Calu3 (cell line): ENCODE data around the gene TAS2R60. TPM values are rescaled to one million over a fixed set of nuclear protein-coding genes. Genes with fewer than 3 reads are reported as not detected.
"Not testable (repeated sequence)": the region's sequence is repeated elsewhere in the genome, so short reads cannot be mapped to it uniquely, and the experiment has no call there.

Experiments
- BruUV-seq: library from RNA; stranded (reverse); fragments of 400-500 nt; replicated peaks from 2 replicates; lab custom pipeline; 2021; lab: Mats Ljungman, UMichigan
- CTCF ChIA-PET: fragments of 300-600 bp; sonication (Branson Sonifier 250); formaldehyde crosslinking; loops from one replicate; lab custom pipeline; 2022; ENCODE audit warnings: antibody characterized with exemption; lab: Charles Lee
- DNase-seq: peaks from one replicate; pipeline ENCODE4 v3.0.0; 2022
- H3K27ac Mint-ChIP-seq: one replicate; pipeline ENCODE4 v1.8.0; 2022; ENCODE audit warnings: mixed read lengths; ENCODE audit not compliant: unreplicated experiment
- H3K27me3 Mint-ChIP-seq: one replicate; pipeline ENCODE4 v1.8.0; 2022; ENCODE audit warnings: mixed read lengths; ENCODE audit not compliant: unreplicated experiment
- H3K36me3 Mint-ChIP-seq: one replicate; pipeline ENCODE4 v1.8.0; 2022; ENCODE audit warnings: mild to moderate bottlenecking, moderate library complexity, mixed read lengths; ENCODE audit not compliant: insufficient read depth, unreplicated experiment
- H3K4me1 Mint-ChIP-seq: one replicate; pipeline ENCODE4 v1.8.0; 2022; ENCODE audit warnings: mild to moderate bottlenecking, low read depth, mixed read lengths; ENCODE audit not compliant: unreplicated experiment
- H3K4me3 Mint-ChIP-seq: one replicate; pipeline ENCODE4 v1.8.0; 2022; ENCODE audit warnings: mild to moderate bottlenecking, low read depth, moderate library complexity, mixed read lengths; ENCODE audit not compliant: unreplicated experiment
- H3K9me3 Mint-ChIP-seq: one replicate; pipeline ENCODE4 v1.8.0; 2022; ENCODE audit warnings: low read depth, mixed read lengths; ENCODE audit not compliant: unreplicated experiment
- intact Hi-C: fragments of 100-400 bp; cut with micrococcal nuclease; formaldehyde crosslinking; loops from one replicate; pipeline ENCODE4 v1.10.0; 2022; ENCODE audit not compliant: unreplicated experiment
- total RNA-seq: library from RNA; stranded (reverse); gene quantifications from 2 replicates; pipeline ENCODE4 v1.2.3, GENCODE V29; 2022
- TF ChIP-seq, protein P1 (sequence below): fragments of 200-600 bp; IDR thresholded peaks from one replicate; pipeline ENCODE4 v1.8.0; 2022; ENCODE audit warnings: antibody characterized with exemption; ENCODE audit not compliant: unreplicated experiment

TAS2R60 gene
- total RNA-seq, 1 experiment from 2014 or later = not detected

DNA sequence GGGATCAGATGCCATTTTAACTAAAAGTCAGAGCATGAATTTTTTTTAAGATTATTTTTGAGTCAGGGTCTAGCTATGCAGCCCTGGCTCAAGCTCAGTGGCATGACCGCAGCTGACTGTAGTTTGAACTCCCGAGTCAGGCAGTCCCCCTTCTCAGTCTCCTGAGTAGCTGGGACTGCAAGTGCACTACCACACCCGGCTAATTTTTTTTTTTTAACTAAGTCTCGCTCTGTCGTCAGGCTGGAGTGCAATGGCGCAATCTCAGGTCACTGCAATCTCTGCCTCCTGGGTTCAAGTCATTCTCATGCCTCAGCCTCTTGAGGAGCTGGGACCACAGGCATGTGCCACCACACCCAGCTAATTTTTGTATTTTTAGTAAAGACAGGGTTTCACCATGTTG lies 42.2 kb downstream of the TAS2R60 start:
- CTCF ChIA-PET = no interaction called here
- no peaks in the 10 kb centered on the region for H3K27me3 Mint-ChIP-seq
- TF ChIP-seq, protein P1, sequence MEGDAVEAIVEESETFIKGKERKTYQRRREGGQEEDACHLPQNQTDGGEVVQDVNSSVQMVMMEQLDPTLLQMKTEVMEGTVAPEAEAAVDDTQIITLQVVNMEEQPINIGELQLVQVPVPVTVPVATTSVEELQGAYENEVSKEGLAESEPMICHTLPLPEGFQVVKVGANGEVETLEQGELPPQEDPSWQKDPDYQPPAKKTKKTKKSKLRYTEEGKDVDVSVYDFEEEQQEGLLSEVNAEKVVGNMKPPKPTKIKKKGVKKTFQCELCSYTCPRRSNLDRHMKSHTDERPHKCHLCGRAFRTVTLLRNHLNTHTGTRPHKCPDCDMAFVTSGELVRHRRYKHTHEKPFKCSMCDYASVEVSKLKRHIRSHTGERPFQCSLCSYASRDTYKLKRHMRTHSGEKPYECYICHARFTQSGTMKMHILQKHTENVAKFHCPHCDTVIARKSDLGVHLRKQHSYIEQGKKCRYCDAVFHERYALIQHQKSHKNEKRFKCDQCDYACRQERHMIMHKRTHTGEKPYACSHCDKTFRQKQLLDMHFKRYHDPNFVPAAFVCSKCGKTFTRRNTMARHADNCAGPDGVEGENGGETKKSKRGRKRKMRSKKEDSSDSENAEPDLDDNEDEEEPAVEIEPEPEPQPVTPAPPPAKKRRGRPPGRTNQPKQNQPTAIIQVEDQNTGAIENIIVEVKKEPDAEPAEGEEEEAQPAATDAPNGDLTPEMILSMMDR = no peak
- peaks cover 2% of the 10 kb centered on the region for H3K9me3 Mint-ChIP-seq
- H3K36me3 Mint-ChIP-seq = no peaks in the 10 kb centered on the region
- H3K4me1 Mint-ChIP-seq = no peaks in the 10 kb centered on the region
- BruUV-seq = no TSS peak
- no peak overlapping the region for H3K4me3 Mint-ChIP-seq
- intact Hi-C loops = no loop called here
- no peak overlapping the region for H3K27ac Mint-ChIP-seq
- no peak for DNase-seq

DNA sequence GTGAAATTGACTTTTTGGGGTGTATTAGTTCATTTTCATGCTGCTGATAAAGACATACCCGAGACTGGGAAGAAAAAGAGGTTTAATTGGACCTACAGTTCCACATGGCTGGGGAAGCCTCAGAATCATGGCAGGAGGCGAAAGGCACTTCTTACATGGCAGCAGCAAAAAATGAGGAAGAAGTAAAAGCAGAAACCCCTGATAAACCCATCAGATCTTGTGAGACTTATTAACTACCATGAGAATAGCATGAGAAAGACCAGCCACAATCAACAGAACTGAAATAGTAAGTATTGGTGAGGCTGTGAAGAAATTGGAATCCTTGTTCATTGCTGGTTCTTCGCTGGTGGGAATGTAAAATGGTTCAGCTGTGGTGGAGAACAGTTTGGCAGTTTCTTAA lies 43.0 kb downstream of the TAS2R60 start:
- H3K9me3 Mint-ChIP-seq, H3K27ac Mint-ChIP-seq, H3K4me3 Mint-ChIP-seq, BruUV-seq, CTCF ChIA-PET, intact Hi-C loops, H3K36me3 Mint-ChIP-seq, H3K27me3 Mint-ChIP-seq, H3K4me1 Mint-ChIP-seq, DNase-seq: not testable (repeated sequence)

DNA sequence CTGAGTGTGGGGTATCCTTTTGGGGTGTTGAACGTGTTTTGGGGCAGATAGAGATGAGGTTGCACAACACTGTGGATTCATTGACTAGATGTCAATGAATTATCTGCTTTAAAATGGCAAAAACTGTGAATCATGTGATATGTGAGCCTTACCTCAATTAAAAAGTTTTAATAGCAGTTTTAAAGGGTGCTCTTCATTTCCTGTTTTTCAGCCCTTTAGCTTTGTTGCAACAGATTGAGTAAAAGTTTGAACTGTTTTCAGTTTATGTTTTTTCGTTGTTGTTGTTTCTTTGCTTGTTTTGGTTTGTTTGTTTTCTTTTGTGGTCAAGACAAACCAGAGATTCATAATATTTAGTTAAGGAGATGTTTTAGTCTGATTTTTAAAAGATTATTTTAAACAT lies 43.8 kb downstream of the TAS2R60 start:
- TF ChIP-seq, protein P1 = no peak
- CTCF ChIA-PET = no interaction called here
- Mint-ChIP-seq H3K9me3 (peaks cover 2% of the 10 kb centered on the region), H3K27ac (no peak overlapping the region), H3K36me3 (no peaks in the 10 kb centered on the region), H3K4me3 (no peak overlapping the region), H3K4me1 (peaks cover 7% of the 10 kb centered on the region), H3K27me3 (no peaks in the 10 kb centered on the region)
- no peak for DNase-seq
- BruUV-seq = no TSS peak
- intact Hi-C loops = no loop called here

- Mint-ChIP-seq H3K4me3 (no peak overlapping the region), H3K9me3 (peaks cover 2% of the 10 kb centered on the region), H3K36me3 (no peaks in the 10 kb centered on the region), H3K4me1 (peaks cover 10% of the 10 kb centered on the region), H3K27me3 (no peaks in the 10 kb centered on the region), H3K27ac (no peak overlapping the region)
- intact Hi-C loops = no loop called here
- no peak for DNase-seq
- no TSS peak for BruUV-seq
- CTCF ChIA-PET = no interaction called here
- TF ChIP-seq, protein P1 = no peak
Measured at GRCh38 chr7:143487566-143487965, 44.3 kb downstream of the TAS2R60 start.

DNA sequence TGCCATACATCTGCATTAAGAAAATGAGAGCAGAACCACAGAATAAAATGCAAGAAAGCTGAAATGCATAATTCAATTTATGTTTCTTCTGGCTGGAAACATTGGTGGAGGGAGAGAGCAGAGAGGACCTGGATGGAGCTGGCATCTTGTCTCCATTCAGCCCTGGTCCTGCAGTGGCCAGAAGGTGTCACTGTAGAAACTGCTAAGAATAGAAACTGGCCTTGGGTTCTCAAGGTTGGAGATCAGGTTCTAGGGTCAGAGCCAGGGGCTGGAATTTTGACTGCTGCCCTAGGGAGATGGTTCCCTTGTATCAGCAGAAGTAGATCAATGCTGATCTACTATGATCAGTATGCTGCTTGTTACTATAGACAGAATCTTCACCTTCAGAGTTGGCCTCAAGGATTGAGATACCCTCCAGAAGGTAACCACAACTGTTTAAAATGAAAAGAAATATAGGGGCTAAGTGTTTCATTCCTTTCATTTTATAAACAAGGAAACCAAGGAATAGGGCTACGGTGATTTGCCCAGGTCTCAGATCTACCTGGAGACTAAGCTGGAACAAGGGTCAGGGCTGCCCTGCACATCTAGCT lies 47.6 kb downstream of the TAS2R60 start:
- Mint-ChIP-seq H3K4me3 (no peak overlapping the region), H3K9me3 (peaks cover 2% of the 10 kb centered on the region), H3K27ac (no peak overlapping the region), H3K36me3 (no peaks in the 10 kb centered on the region), H3K27me3 (no peaks in the 10 kb centered on the region), H3K4me1 (peaks cover 10% of the 10 kb centered on the region)
- BruUV-seq = no TSS peak
- TF ChIP-seq, protein P1 = peak; percentile 29
- intact Hi-C loops = loop anchor here (10.0 kb wide), 1 partner anchor 246 kb away; no protein-coding TSS in a partner anchor
- CTCF ChIA-PET = interaction anchor here (1.5 kb wide), 1 partner anchor 18 kb away, joined by 5 read pairs; no protein-coding TSS in a partner anchor
- peak; percentile 9 for DNase-seq
